HCT116 (cell line): ENCODE data around the gene INKA1. TPM values are rescaled to one million over a fixed set of nuclear protein-coding genes. Genes with fewer than 3 reads are reported as not detected.

Experiments
- ATAC-seq: fragments of 200-7000 bp; cut with Tn5 transposase; 2 replicates; pipeline ENCODE4 v1.9.1; 2020; ENCODE audit warnings: mild to moderate bottlenecking, moderate library complexity
- BruUV-seq: library from RNA; stranded (reverse); fragments of 400-500 nt; replicated peaks from 2 replicates; lab custom pipeline; 2021; lab: Mats Ljungman, UMichigan
- CTCF ChIA-PET: fragments of 300-600 bp; sonication (Branson Sonifier 250); formaldehyde crosslinking; loops from one replicate; lab custom pipeline; 2021; ENCODE audit warnings: antibody characterized with exemption; lab: Charles Lee
- POLR2A ChIA-PET: fragments of 300-600, 350-600 bp; sonication (Branson Sonifier 250); formaldehyde crosslinking; loops from one replicate; lab custom pipeline; 2021; ENCODE audit warnings: antibody characterized with exemption; lab: Charles Lee
- RAD21 ChIA-PET, 2 experiments: fragments of 300-600 bp; sonication (Branson Sonifier 250); formaldehyde crosslinking; loops; one replicate each; lab custom pipeline; 2023; ENCODE audit warnings: low total read pairs in 2 of 2; ENCODE audit not compliant: uncharacterized antibody in 2 of 2, unreplicated experiment in 2 of 2, low non-redundant PET in 1 of 2; lab: Charles Lee
- DNase-seq: peaks from one replicate; pipeline ENCODE4 v3.0.0-alpha.2; 2010; ENCODE audit warnings: low read depth, low spot score
- H2AFZ ChIP-seq: fragments of 200-600 bp; shearing (Covaris generic), sonication (generic); 2 replicates; pipeline ENCODE4 v1.6.1; 2017; ENCODE audit warnings: low read depth, mixed run types, mixed read lengths, antibody characterized with exemption, low read length; ENCODE audit not compliant: poor library complexity, severe bottlenecking
- H3K27ac ChIP-seq: 2 replicates; pipeline ENCODE4 v1.5.1; 2012; ENCODE audit warnings: low read depth, low read length
- H3K27me3 ChIP-seq: fragments of 200-600 bp; sonication (generic); 2 replicates; pipeline ENCODE4 v1.6.1; 2016; ENCODE audit warnings: mixed run types, low read length, mixed read lengths; ENCODE audit not compliant: insufficient read depth
- H3K36me3 ChIP-seq, 2 experiments: fragments of 200-500 bp in 1 of 2; fragments of 200-600 bp in 1 of 2; sonication (Bioruptor generic) in 1 of 2; sonication (generic) in 1 of 2; 2 replicates each; pipeline versions ENCODE4 v1.5.1 to v1.6.1; 2014 to 2016; ENCODE audit warnings: low read length in 2 of 2, inconsistent platforms in 1 of 2, mixed read lengths in 1 of 2, mixed run types in 1 of 2; ENCODE audit not compliant: insufficient read depth in 2 of 2, control insufficient read depth in 1 of 2
- H3K4me1 ChIP-seq, 2 experiments: fragments of 200-600 bp in 1 of 2; sonication (generic) in 1 of 2; 2 replicates each; pipeline versions ENCODE4 v1.5.1 to v1.6.1; 2012 to 2017; ENCODE audit warnings: low read length in 2 of 2, inconsistent platforms in 1 of 2, mild to moderate bottlenecking in 1 of 2, mixed read lengths in 1 of 2, mixed run types in 1 of 2, moderate library complexity in 1 of 2; ENCODE audit not compliant: insufficient read depth in 2 of 2, control insufficient read depth in 1 of 2
- H3K4me2 ChIP-seq: fragments of 200-600 bp; sonication (generic); 2 replicates; pipeline ENCODE4 v1.6.1; 2017; ENCODE audit warnings: mixed run types, low read length, mixed read lengths
- H3K4me3 ChIP-seq, 2 experiments: fragments of 200-600 bp in 1 of 2; sonication (generic) in 1 of 2; replicated peaks in 1 of 2; 2 replicates each; pipeline ENCODE4 v1.5.1; 2011 to 2016; ENCODE audit warnings: low read length in 2 of 2, control low read depth in 1 of 2, low read depth in 1 of 2, mild to moderate bottlenecking in 1 of 2, mixed read lengths in 1 of 2, mixed run types in 1 of 2
- H3K79me2 ChIP-seq: fragments of 200-600 bp; sonication (generic); 2 replicates; pipeline ENCODE4 v1.6.1; 2017; ENCODE audit warnings: mild to moderate bottlenecking, mixed run types, low read length, moderate library complexity, mixed read lengths; ENCODE audit not compliant: insufficient read depth
- H3K9ac ChIP-seq: fragments of 200-600 bp; sonication (generic); 2 replicates; pipeline ENCODE4 v1.6.1; 2016; ENCODE audit warnings: low read length, mixed read lengths
- H3K9me2 ChIP-seq: fragments of 200-600 bp; sonication (generic), shearing (Covaris generic); 2 replicates; pipeline ENCODE4 v1.6.1; 2017; ENCODE audit warnings: mixed run types, mild to moderate bottlenecking, moderate library complexity; ENCODE audit not compliant: insufficient read depth
- H3K9me3 ChIP-seq, 2 experiments: fragments of 200-500 bp in 1 of 2; fragments of 200-600 bp in 1 of 2; sonication (Bioruptor generic) in 1 of 2; sonication (generic) in 1 of 2; 2 replicates each; pipeline ENCODE4 v1.6.1; 2014 to 2017; ENCODE audit warnings: low read length in 2 of 2, mixed read lengths in 2 of 2, inconsistent platforms in 1 of 2, low read depth in 1 of 2, mild to moderate bottlenecking in 1 of 2, mixed run types in 1 of 2, moderate library complexity in 1 of 2; ENCODE audit not compliant: control insufficient read depth in 1 of 2, insufficient read depth in 1 of 2
- H4K20me1 ChIP-seq: fragments of 200-600 bp; sonication (generic), shearing (Covaris generic); 2 replicates; pipeline ENCODE4 v1.6.1; 2017; ENCODE audit warnings: mixed run types, mild to moderate bottlenecking, moderate library complexity; ENCODE audit not compliant: insufficient read depth
- CBX3 ChIP-seq: IDR thresholded peaks from 2 replicates; pipeline ENCODE4 v1.6.1; 2012; ENCODE audit warnings: low read depth
- CEBPB ChIP-seq: IDR thresholded peaks from 2 replicates; pipeline ENCODE4 v1.6.1; 2012; ENCODE audit warnings: low read depth
- EGR1 ChIP-seq: IDR thresholded peaks from 2 replicates; pipeline ENCODE4 v1.6.1; 2012; ENCODE audit warnings: low read depth
- ELF1 ChIP-seq: IDR thresholded peaks from 2 replicates; pipeline ENCODE4 v1.6.1; 2012; ENCODE audit warnings: low read depth, borderline replicate concordance
- FOSL1 ChIP-seq: IDR thresholded peaks from 2 replicates; pipeline ENCODE4 v1.6.1; 2012; ENCODE audit warnings: low read depth
- JUND ChIP-seq: IDR thresholded peaks from 2 replicates; pipeline ENCODE4 v1.6.1; 2012
- MAX ChIP-seq: IDR thresholded peaks from 2 replicates; pipeline ENCODE4 v1.6.1; 2012
- POLR2A ChIP-seq: IDR thresholded peaks from 2 replicates; pipeline ENCODE4 v1.7.0; 2011; ENCODE audit warnings: borderline replicate concordance; ENCODE audit not compliant: insufficient read depth, insufficient read length; ENCODE audit errors: extremely low read depth
- POLR2AphosphoS5 ChIP-seq: IDR thresholded peaks from 2 replicates; pipeline ENCODE4 v1.6.1; 2011; ENCODE audit warnings: mild to moderate bottlenecking, low read depth, low read length, moderate library complexity
- RAD21 ChIP-seq: IDR thresholded peaks from 2 replicates; pipeline ENCODE4 v1.6.1; 2012; ENCODE audit warnings: low read depth, mild to moderate bottlenecking
- SP1 ChIP-seq: IDR thresholded peaks from 2 replicates; pipeline ENCODE4 v1.6.1; 2012; ENCODE audit warnings: low read depth
- SRF ChIP-seq: IDR thresholded peaks from 2 replicates; pipeline ENCODE4 v1.6.1; 2012; ENCODE audit warnings: low read depth
- TCF7L2 ChIP-seq: IDR thresholded peaks from 2 replicates; pipeline ENCODE4 v1.7.0; 2011; ENCODE audit warnings: borderline replicate concordance, inconsistent platforms; ENCODE audit not compliant: insufficient read depth, insufficient read length; ENCODE audit errors: extremely low read depth
- YY1 ChIP-seq: IDR thresholded peaks from 2 replicates; pipeline ENCODE4 v1.6.1; 2011; ENCODE audit warnings: low read length, low read depth, moderate library complexity, mild to moderate bottlenecking; ENCODE audit not compliant: insufficient replicate concordance; ENCODE audit errors: extremely low read depth
- ZFX ChIP-seq: fragments of 450-650 bp; IDR thresholded peaks from 2 replicates; pipeline ENCODE4 v1.6.1; 2017
- intact Hi-C: fragments of 100-400 bp; cut with micrococcal nuclease; formaldehyde crosslinking; loops from 2 replicates; pipeline ENCODE4 v1.10.0; 2022
- total RNA-seq: library from RNA; stranded (reverse); gene quantifications from one replicate; pipeline ENCODE4 v1.2.1, GENCODE V29; 2021; ENCODE audit not compliant: unreplicated experiment
- TF ChIP-seq, protein P1 (sequence below): IDR thresholded peaks from 2 replicates; pipeline ENCODE4 v1.6.1; 2012; ENCODE audit warnings: low read depth

The INKA1 gene
- total RNA-seq, 1 experiment from 2014 or later: 1.6 TPM

- H3K79me2 ChIP-seq: peaks cover 37% of the 10 kb centered on the region
- H3K27ac ChIP-seq: no peak overlapping the region
- H3K27me3 ChIP-seq: no peaks in the 10 kb centered on the region
- DNase-seq (no peak), ATAC-seq (no peak)
- H4K20me1 ChIP-seq: no peaks in the 10 kb centered on the region
- RAD21 ChIA-PET: no interaction called here
- peaks cover 0 to 3% of the 10 kb centered on the region in 2 experiments; a peak in 1 of 4 replicates for H3K36me3 ChIP-seq
- H3K9me3 ChIP-seq: no peaks in the 10 kb centered on the region
- H3K4me3 ChIP-seq: no peak overlapping the region
- H3K9ac ChIP-seq: no peak overlapping the region
- CTCF ChIA-PET: interaction anchor here (2.9 kb wide), 1 partner anchor 15 kb away, joined by 15 read pairs; the partner anchor contains the start of gene INKA1
- intact Hi-C loops: no loop called here
- H2AFZ ChIP-seq: no peak overlapping the region
- peaks cover 7 to 18% of the 10 kb centered on the region in 2 experiments; a peak in 3 of 4 replicates for H3K4me1 ChIP-seq
- no peak for TF ChIP-seq FOSL1
- no peak for TF ChIP-seq EGR1
- no peak for TF ChIP-seq MAX
- TF ChIP-seq TCF7L2: no peak
- TF ChIP-seq CBX3: no peak
- no peak for TF ChIP-seq POLR2AphosphoS5
- H3K9me2 ChIP-seq: no peaks in the 10 kb centered on the region
- H3K4me2 ChIP-seq: peak overlapping the region; percentile 97; the same call in 1 of the 2 replicates
- POLR2A ChIA-PET: interaction anchor here (0.6 kb wide), 1 partner anchor 113 kb away, joined by 4 read pairs; no protein-coding TSS in a partner anchor
- no TSS peak for BruUV-seq
Observed at GRCh38 chr3:49787536-49787935, 15.5 kb upstream of the INKA1 start.

GRCh38 chr3:49788056-49788455, 15.0 kb upstream of the INKA1 start:
- ChIA-PET POLR2A (interaction anchor here (0.6 kb wide), 1 partner anchor 112 kb away, joined by 4 read pairs; no protein-coding TSS in a partner anchor), CTCF (interaction anchor here (2.9 kb wide), 1 partner anchor 15 kb away, joined by 15 read pairs; the partner anchor contains the start of gene INKA1), RAD21 (no interaction called here)
- no TSS peak for BruUV-seq
- no peak overlapping the region for H2AFZ ChIP-seq
- H4K20me1 ChIP-seq: no peaks in the 10 kb centered on the region
- peaks cover 32% of the 10 kb centered on the region for H3K79me2 ChIP-seq
- peaks cover 7 to 18% of the 10 kb centered on the region in 2 experiments; a peak in 3 of 4 replicates for H3K4me1 ChIP-seq
- H3K9me3 ChIP-seq: no peaks in the 10 kb centered on the region
- no peaks in the 10 kb centered on the region for H3K9me2 ChIP-seq
- peaks cover 0 to 3% of the 10 kb centered on the region in 2 experiments; a peak in 1 of 4 replicates for H3K36me3 ChIP-seq
- no peaks in the 10 kb centered on the region for H3K27me3 ChIP-seq
- H3K27ac ChIP-seq: no peak overlapping the region
- H3K4me3 ChIP-seq: no peak overlapping the region
- no peak overlapping the region for H3K4me2 ChIP-seq
- no peak overlapping the region for H3K9ac ChIP-seq
- ATAC-seq (no peak), DNase-seq (no peak)
- intact Hi-C loops: no loop called here
- TF ChIP-seq EGR1 (no peak), FOSL1 (no peak), RAD21 (no peak), MAX (no peak), SRF (no peak), YY1 (no peak), CEBPB (no peak), POLR2AphosphoS5 (no peak), TCF7L2 (no peak), JUND (no peak), ELF1 (no peak), POLR2A (no peak), CBX3 (no peak), SP1 (no peak), ZFX (no peak)
- TF ChIP-seq, protein P1, sequence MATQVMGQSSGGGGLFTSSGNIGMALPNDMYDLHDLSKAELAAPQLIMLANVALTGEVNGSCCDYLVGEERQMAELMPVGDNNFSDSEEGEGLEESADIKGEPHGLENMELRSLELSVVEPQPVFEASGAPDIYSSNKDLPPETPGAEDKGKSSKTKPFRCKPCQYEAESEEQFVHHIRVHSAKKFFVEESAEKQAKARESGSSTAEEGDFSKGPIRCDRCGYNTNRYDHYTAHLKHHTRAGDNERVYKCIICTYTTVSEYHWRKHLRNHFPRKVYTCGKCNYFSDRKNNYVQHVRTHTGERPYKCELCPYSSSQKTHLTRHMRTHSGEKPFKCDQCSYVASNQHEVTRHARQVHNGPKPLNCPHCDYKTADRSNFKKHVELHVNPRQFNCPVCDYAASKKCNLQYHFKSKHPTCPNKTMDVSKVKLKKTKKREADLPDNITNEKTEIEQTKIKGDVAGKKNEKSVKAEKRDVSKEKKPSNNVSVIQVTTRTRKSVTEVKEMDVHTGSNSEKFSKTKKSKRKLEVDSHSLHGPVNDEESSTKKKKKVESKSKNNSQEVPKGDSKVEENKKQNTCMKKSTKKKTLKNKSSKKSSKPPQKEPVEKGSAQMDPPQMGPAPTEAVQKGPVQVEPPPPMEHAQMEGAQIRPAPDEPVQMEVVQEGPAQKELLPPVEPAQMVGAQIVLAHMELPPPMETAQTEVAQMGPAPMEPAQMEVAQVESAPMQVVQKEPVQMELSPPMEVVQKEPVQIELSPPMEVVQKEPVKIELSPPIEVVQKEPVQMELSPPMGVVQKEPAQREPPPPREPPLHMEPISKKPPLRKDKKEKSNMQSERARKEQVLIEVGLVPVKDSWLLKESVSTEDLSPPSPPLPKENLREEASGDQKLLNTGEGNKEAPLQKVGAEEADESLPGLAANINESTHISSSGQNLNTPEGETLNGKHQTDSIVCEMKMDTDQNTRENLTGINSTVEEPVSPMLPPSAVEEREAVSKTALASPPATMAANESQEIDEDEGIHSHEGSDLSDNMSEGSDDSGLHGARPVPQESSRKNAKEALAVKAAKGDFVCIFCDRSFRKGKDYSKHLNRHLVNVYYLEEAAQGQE: no peak
